ENCODE results near the gene SLC24A4.
"Not testable (repeated sequence)": the region's sequence is repeated elsewhere in the genome, so short reads cannot be mapped to it uniquely, and the experiment has no call there.

The SLC24A4 gene

GRCh38 chr14:92401561-92401960 lies 78.6 kb downstream of the SLC24A4 start:
- TF ChIP-seq CTCF (IDR thresholded peaks at IDR 0.05; ENCODE audit: extremely low read depth, insufficient read depth, missing control alignments), result no peak
- in situ Hi-C loops (cut with MboI; ENCODE audit: low pct_unique_long_range_greater_than_20kb, low sequenced_read_pairs, unreplicated experiment), result no loop called here
- no peak for DNase-seq (ENCODE audit: low spot score)

- in situ Hi-C loops (cut with MboI; ENCODE audit: low pct_unique_long_range_greater_than_20kb, low sequenced_read_pairs, unreplicated experiment); DNase-seq (ENCODE audit: low spot score): not testable (repeated sequence)
Measured at GRCh38 chr14:92402500-92402899, 79.5 kb downstream of the SLC24A4 start.

- in situ Hi-C loops (cut with MboI; ENCODE audit: low pct_unique_long_range_greater_than_20kb, low sequenced_read_pairs, unreplicated experiment), result no loop called here
- TF ChIP-seq CTCF (IDR thresholded peaks at IDR 0.05; ENCODE audit: extremely low read depth, insufficient read depth, missing control alignments), result no peak
- no peak for DNase-seq (ENCODE audit: low spot score)
Measured at GRCh38 chr14:92404018-92404417, 81.1 kb downstream of the SLC24A4 start.

- no peak for DNase-seq (ENCODE audit: low spot score)
- in situ Hi-C loops (cut with MboI; ENCODE audit: low pct_unique_long_range_greater_than_20kb, low sequenced_read_pairs, unreplicated experiment), result no loop called here
- TF ChIP-seq CTCF (IDR thresholded peaks at IDR 0.05; ENCODE audit: extremely low read depth, insufficient read depth, missing control alignments), result no peak
Measured at GRCh38 chr14:92404421-92404820, 81.5 kb downstream of the SLC24A4 start.

- no peak for DNase-seq (ENCODE audit: low spot score)
- in situ Hi-C loops (cut with MboI; ENCODE audit: low pct_unique_long_range_greater_than_20kb, low sequenced_read_pairs, unreplicated experiment), result no loop called here
- no peak for TF ChIP-seq CTCF (IDR thresholded peaks at IDR 0.05; ENCODE audit: extremely low read depth, insufficient read depth, missing control alignments)
Measured at GRCh38 chr14:92404938-92405337, 82.0 kb downstream of the SLC24A4 start.

- in situ Hi-C loops (cut with MboI; ENCODE audit: low pct_unique_long_range_greater_than_20kb, low sequenced_read_pairs, unreplicated experiment), result no loop called here
- DNase-seq (ENCODE audit: low spot score), result no peak
- no peak for TF ChIP-seq CTCF (IDR thresholded peaks at IDR 0.05; ENCODE audit: extremely low read depth, insufficient read depth, missing control alignments)
Measured at GRCh38 chr14:92407410-92407809, 84.4 kb downstream of the SLC24A4 start.

GRCh38 chr14:92409043-92409442 lies 86.1 kb downstream of the SLC24A4 start:
- TF ChIP-seq CTCF (IDR thresholded peaks at IDR 0.05; ENCODE audit: extremely low read depth, insufficient read depth, missing control alignments), result no peak
- no peak for DNase-seq (ENCODE audit: low spot score)

More at GRCh38 chr14:92409043-92409442, 86.1 kb downstream of the SLC24A4 start:
- in situ Hi-C loops (cut with MboI; ENCODE audit: low pct_unique_long_range_greater_than_20kb, low sequenced_read_pairs, unreplicated experiment), result no loop called here
